ENCODE results near the gene DTX1. TPM values are rescaled to one million over a fixed set of nuclear protein-coding genes. Genes with fewer than 3 reads are reported as not detected.

DTX1 gene
- total and polyA plus RNA-seq, 2 donors (not counting 1 experiment from before 2014, with no cell fraction given) = 47.0 to 49.5 TPM

- TF ChIP-seq CTCF (IDR thresholded peaks at IDR 0.05) (no peak), EZH2 (IDR thresholded peaks at IDR 0.05; ENCODE audit: borderline replicate concordance, insufficient read depth, low read depth, low read length, poor library complexity, severe bottlenecking) (no peak)
- POLR2A ChIA-PET = no interaction called here
- H3K27me3 ChIP-seq (replicated peaks in 1 of 4; ENCODE audit: control extremely low read depth in 1 of 4, control insufficient read depth in 3 of 4, insufficient read depth in 4 of 4, low read length in 3 of 4) = peaks cover 0 to 3% (median 0%) of the 10 kb centered on the region in 4 experiments
- no peaks in the 10 kb centered on the region for H4K20me1 ChIP-seq (ENCODE audit: control insufficient read depth, insufficient read depth, low read length, poor library complexity, severe bottlenecking)
- H3K4me3 ChIP-seq (ENCODE audit: control extremely low read depth in 1 of 5, extremely low read depth in 1 of 5, insufficient read depth in 1 of 5, low read depth in 2 of 5, low read length in 4 of 5) = no peak overlapping the region
- no peak for ATAC-seq (ENCODE audit: low read depth)
- Mint-ChIP-seq H3K27me3 (no peaks in the 10 kb centered on the region), H3K4me3 (no peak overlapping the region), H3K9me3 (ENCODE audit: insufficient read depth) (no peaks in the 10 kb centered on the region), H3K27ac (no peak overlapping the region), H3K4me1 (peaks cover 21% of the 10 kb centered on the region)
- H3K79me2 ChIP-seq (ENCODE audit: control insufficient read depth, insufficient read depth, low read length) = no peaks in the 10 kb centered on the region
- DNase-seq = no peak
- H3K36me3 ChIP-seq (replicated peaks in 1 of 2; ENCODE audit: control extremely low read depth in 1 of 2, control insufficient read depth in 1 of 2, extremely low read depth in 1 of 2, insufficient read depth in 2 of 2, low read length in 1 of 2) = peaks cover 0 to 18% of the 10 kb centered on the region in 2 experiments
- peaks cover 16 to 26% of the 10 kb centered on the region in 2 donors for H3K4me1 ChIP-seq (ENCODE audit: control insufficient read depth in 2 of 2, insufficient read depth in 2 of 2, low read length in 2 of 2)
- H3K9me3 ChIP-seq (ENCODE audit: control extremely low read depth in 1 of 3, control insufficient read depth in 2 of 3, insufficient read depth in 1 of 3, low read length in 2 of 3) = peaks cover 0 to 4% (median 0%) of the 10 kb centered on the region in 3 donors
- intact Hi-C loops (cut with micrococcal nuclease) = loop anchor here (2.0 to 5.0 kb wide), 4 partner anchors 53 to 197 kb away; no protein-coding TSS in a partner anchor
- no peak overlapping the region for H2AFZ ChIP-seq (ENCODE audit: insufficient read depth, low read depth, low read length, poor library complexity, severe bottlenecking)
- H3K9ac ChIP-seq (ENCODE audit: low read length) = no peak overlapping the region
- no peak overlapping the region for H3K4me2 ChIP-seq (replicated peaks; ENCODE audit: low read depth, low read length, poor library complexity, severe bottlenecking)
- peak overlapping the region in 1 of 2 donors; percentile 17 for H3K27ac ChIP-seq (ENCODE audit: low read length in 2 of 2)
- CTCF ChIA-PET = interaction anchor here (0.7 to 14.5 kb wide), 14 partner anchors 10 to 199 kb away, joined by 3 to 359 read pairs (median 10); partner anchors contain the start of genes DTX1 and OAS2
Measured at GRCh38 chr12:113099364-113099763, 42.8 kb downstream of the DTX1 start.

GRCh38 chr12:113099764-113100163 is 43.2 kb downstream of the DTX1 start:
- Mint-ChIP-seq H3K27ac (no peak overlapping the region), H3K27me3 (no peaks in the 10 kb centered on the region), H3K4me3 (no peak overlapping the region), H3K4me1 (peaks cover 23% of the 10 kb centered on the region), H3K9me3 (ENCODE audit: insufficient read depth) (no peaks in the 10 kb centered on the region)
- H3K27ac ChIP-seq (ENCODE audit: low read length in 2 of 2) = no peak overlapping the region
- H3K4me3 ChIP-seq (ENCODE audit: control extremely low read depth in 1 of 5, extremely low read depth in 1 of 5, insufficient read depth in 1 of 5, low read depth in 2 of 5, low read length in 4 of 5) = no peak overlapping the region
- no peaks in the 10 kb centered on the region for H4K20me1 ChIP-seq (ENCODE audit: control insufficient read depth, insufficient read depth, low read length, poor library complexity, severe bottlenecking)
- 84% methylated on average over 11 of the region's 12 CpGs for WGBS (ENCODE audit: insufficient coverage)
- TF ChIP-seq CTCF (IDR thresholded peaks at IDR 0.05) = no peak
- no peak for TF ChIP-seq EZH2 (IDR thresholded peaks at IDR 0.05; ENCODE audit: borderline replicate concordance, insufficient read depth, low read depth, low read length, poor library complexity, severe bottlenecking)
- H2AFZ ChIP-seq (ENCODE audit: insufficient read depth, low read depth, low read length, poor library complexity, severe bottlenecking) = no peak overlapping the region
- ChIA-PET CTCF (interaction anchor here (0.7 to 14.5 kb wide), 10 partner anchors 8 to 200 kb away, joined by 3 to 359 read pairs (median 12); partner anchors contain the start of gene DTX1), POLR2A (no interaction called here)
- peaks cover 0 to 16% of the 10 kb centered on the region in 2 experiments for H3K36me3 ChIP-seq (replicated peaks in 1 of 2; ENCODE audit: control extremely low read depth in 1 of 2, control insufficient read depth in 1 of 2, extremely low read depth in 1 of 2, insufficient read depth in 2 of 2, low read length in 1 of 2)
- peaks cover 0 to 4% (median 0%) of the 10 kb centered on the region in 3 donors for H3K9me3 ChIP-seq (ENCODE audit: control extremely low read depth in 1 of 3, control insufficient read depth in 2 of 3, insufficient read depth in 1 of 3, low read length in 2 of 3)
- no peak overlapping the region for H3K4me2 ChIP-seq (replicated peaks; ENCODE audit: low read depth, low read length, poor library complexity, severe bottlenecking)
- intact Hi-C loops (cut with micrococcal nuclease) = loop anchor here (2.0 to 5.0 kb wide), 4 partner anchors 53 to 197 kb away; no protein-coding TSS in a partner anchor
- ATAC-seq (ENCODE audit: low read depth) (no peak), DNase-seq (no peak)
- H3K4me1 ChIP-seq (ENCODE audit: control insufficient read depth in 2 of 2, insufficient read depth in 2 of 2, low read length in 2 of 2) = peaks cover 16 to 26% of the 10 kb centered on the region in 2 donors
- no peaks in the 10 kb centered on the region for H3K79me2 ChIP-seq (ENCODE audit: control insufficient read depth, insufficient read depth, low read length)
- peaks cover 0 to 3% (median 0%) of the 10 kb centered on the region in 4 experiments for H3K27me3 ChIP-seq (replicated peaks in 1 of 4; ENCODE audit: control extremely low read depth in 1 of 4, control insufficient read depth in 3 of 4, insufficient read depth in 4 of 4, low read length in 3 of 4)
- no peak overlapping the region for H3K9ac ChIP-seq (ENCODE audit: low read length)
